Measurements from ENCODE around the gene ACP6. TPM values are rescaled to one million over a fixed set of nuclear protein-coding genes. Genes with fewer than 3 reads are reported as not detected.
"Not testable (repeated sequence)": the region's sequence is repeated elsewhere in the genome, so short reads cannot be mapped to it uniquely, and the experiment has no call there.

Gene ACP6
- polyA plus RNA-seq (2014; cell fraction: cytosol; rRNA removed): 8.6 and 10.3 TPM in 2 replicates
- 34.6 and 41.6 TPM in 2 replicates for polyA plus RNA-seq (2014; cell fraction: nucleus; rRNA removed)

DNA sequence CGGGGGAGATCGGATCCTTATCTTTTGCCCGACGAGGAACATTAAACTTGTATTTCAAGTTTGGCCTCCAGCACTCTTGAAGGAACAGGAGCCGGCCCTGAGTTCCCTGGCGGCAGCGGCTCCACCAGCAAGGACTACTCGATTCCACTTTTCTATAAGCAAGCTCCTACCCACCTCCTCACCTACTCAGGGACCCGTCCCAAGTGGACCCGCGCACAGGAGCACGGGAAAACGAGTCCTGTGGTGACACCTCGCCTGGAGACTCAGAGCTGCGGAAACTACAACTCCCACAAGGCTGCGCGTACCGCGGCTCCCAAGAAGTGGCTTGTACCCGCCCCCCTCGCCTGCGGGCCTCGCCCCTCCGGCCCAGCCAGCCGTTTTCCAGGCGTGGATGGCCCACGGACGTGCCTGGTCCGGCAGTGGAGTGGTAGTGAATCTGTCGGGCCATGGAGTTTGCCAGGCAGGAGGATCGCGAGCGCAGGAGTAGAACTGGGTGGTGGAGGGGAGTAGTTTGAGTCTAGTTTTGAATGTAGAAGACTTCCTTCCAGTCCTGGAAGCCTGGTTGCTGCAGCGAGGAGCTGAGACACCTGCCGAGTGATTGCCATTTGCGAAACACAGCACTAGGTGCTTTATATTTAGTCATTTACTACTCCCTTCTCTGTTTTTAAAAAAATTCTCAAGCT, at the start of gene ACP6:
ACP6 (minus strand) TSS at position 206 of the 683 bp plus-strand sequence. CDS start 476 bp downstream, outside the sequence.
- DNase-seq (ENCODE audit: low spot score): peak; percentile 98

DNA sequence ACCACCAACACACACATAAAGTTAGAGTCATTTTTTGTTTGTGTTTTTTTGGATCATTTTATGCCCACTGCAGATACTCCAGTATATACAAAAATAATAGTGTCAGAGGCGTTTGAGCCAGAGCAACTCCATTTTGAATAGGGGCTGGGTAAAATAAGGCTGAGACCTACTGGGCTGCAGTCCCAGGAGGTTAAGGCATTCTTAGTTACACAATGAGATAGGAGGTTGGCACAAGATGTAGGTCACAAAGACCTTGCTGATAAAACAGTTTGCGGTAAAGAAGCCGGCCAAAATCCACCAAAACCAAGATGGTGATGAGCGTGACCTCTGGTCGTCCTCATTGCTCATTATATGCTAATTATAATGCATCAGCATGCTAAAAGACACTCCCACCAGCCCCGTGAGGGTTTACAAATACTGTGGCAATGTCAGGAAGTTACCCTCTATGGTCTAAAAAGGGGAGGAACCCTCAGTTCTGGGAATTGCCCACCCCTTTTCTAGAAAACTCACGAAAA, 49.4 kb upstream of the ACP6 start:
- DNase-seq (ENCODE audit: low spot score): no peak

DNA sequence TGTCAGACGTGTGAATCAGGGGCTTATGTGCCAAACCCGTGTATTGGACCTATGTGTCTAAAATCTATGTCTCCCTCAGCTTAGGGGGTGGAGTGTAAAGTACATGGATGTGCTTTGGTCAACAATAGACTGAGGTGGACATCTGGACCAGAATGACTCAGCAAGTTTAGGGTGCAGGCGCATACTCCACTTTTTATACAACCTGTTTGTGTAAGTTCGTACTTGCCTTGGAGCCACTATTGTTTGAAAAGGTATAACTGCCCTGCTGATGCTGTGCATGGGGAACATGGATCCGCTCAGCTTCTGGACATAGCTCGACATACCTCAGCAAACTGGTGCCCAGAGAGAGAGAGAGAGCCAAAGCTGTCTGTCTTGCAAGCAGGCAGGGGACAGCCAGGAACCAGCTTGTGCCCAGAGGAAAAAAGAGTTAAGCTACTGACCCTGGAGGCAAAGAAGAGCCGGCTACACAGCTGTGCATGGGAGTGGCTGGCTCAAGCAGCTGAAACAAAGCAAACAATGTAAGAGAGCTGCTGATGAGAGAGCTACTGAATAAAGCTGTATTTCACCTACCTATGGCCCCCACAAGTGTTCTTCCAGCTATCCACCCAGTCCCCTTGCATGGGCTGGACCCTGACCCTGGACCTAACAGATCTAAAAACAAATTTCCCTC, 48.8 kb upstream of the ACP6 start:
- DNase-seq (ENCODE audit: low spot score): no peak

DNA sequence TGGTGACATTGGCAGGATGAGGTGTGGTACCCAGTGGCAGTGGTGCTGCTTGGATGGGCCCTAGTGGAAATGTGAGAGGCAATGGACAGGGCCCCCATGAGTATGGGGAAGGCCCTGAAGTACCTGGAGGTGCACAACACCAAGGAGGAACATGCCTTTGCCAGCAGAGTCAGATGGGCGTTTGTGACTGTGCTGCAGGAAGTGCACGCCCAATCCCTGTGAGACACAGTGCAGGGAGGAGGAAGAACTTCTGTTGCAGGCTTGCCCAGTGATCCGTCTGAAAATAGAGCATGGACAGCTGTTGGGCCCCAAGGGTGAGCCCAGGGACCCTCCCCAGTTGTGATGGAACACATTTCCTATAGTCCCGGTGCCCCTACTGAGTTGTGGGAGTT, 47.4 kb upstream of the ACP6 start:
- DNase-seq (ENCODE audit: low spot score): no peak

DNA sequence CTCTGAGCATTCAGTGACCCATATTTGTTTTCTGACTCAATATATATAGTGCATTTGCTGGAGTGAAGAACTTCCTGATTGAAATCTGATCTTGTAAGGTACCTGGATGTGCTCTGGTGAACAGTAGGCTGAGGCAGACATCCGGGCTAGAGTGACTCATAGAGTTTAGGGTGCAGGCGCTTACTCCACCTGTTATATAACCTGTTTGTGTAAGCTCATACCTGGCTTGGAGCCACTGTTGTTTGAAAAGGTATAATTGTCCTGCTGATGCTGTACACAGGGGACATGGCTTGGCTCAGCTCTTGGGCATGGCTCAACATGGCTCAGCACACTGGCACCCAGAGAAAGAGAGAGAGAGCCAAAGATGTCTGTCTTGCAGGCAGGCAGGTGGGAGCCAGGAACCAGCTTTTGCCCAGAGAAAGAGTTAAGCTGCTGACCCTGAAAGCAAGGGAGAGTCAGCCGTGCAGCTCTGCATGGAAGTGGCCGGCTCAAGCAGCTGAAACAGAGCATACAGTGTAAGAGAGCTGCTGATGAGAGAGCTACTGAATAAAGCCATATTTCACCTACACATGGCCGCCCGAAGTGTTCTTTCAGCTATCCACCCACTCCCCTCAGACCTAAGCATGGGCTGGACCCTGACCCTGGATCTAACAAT, 46.9 kb upstream of the ACP6 start:
- no peak for DNase-seq (ENCODE audit: low spot score)

DNA sequence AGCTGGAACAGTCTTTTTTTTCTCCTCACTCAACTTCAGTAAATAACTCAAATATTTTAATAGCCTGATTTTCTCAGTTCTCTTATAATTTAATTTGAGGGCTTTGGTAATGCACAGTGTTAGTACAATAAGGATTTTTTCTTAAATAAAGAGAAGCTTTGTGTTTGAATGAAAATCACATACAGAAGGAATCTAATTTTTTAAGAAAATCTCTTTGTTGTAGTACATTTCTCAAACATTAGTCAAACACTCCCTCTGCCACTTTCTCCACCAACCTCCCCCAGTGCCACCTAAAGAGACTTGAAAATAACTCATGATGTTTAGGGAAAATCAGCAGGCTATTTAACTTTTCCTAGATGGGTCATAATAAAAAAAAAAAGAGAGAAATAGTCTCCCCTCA, 42.3 kb upstream of the ACP6 start:
- no peak for DNase-seq (ENCODE audit: low spot score)

DNA sequence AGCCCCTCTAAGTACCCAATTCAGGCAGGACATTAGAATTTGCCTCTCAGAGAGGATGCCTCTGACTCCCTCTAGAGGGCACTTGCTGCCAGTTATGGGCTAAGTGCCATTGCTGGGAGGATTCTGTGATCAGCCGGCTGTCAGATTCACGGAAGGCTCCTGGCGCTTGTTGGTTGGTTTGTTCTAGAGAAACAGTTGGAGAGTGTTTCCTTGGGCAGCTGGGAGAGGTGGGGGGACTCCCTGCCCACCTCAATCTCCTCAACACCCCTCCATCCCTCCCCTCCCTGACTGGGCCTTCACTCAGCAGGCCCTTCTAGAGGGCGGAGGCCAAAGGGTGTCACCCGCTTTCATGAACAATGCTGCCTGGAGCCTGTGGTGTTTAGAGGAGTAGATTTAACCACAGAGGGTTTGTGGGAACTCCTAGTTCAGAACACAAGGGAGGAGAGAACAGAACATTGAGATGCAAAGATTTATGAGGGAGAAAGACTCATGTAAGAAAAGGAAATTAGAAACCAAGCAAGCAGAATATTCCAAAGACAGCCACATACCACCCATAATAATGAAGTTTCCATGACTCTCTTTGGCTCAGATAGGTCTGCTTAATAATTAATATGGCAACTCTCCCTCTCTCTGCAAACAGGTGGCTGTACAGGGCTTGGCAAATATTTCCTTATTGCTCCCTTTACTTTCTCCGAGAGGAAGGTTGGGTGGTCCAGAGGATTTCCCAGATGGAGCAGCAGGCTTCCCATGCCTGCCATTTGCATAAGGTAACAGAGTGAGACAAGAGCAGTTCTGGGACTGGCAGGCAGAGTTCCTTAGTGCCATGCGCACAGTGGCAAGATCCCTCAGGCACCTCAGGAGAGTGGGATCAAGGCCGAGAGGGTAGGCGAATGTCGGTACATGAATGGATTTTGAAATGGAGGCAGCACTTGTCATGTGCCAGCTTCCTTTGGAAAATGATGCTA, 30.0 kb upstream of the ACP6 start:
- peak; percentile 53 for DNase-seq (ENCODE audit: low spot score)

DNA sequence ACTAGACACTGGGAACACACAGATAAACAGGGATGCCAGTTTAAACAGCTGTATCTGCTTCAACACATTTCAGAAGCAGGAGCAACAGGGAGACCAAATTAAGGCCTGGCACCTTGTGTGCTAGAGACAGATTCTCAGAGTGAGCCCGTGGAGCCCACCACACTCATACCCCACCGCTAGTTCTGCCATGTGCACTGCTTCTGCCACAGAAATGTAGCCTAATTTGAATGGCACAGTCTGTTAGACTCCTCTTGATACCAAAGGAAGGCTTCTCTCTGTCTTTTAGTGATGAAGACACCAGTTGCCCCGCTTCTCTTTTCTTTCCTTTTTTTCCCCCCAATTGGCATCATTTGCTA, 29.3 kb upstream of the ACP6 start:
- DNase-seq (ENCODE audit: low spot score): no peak

DNA sequence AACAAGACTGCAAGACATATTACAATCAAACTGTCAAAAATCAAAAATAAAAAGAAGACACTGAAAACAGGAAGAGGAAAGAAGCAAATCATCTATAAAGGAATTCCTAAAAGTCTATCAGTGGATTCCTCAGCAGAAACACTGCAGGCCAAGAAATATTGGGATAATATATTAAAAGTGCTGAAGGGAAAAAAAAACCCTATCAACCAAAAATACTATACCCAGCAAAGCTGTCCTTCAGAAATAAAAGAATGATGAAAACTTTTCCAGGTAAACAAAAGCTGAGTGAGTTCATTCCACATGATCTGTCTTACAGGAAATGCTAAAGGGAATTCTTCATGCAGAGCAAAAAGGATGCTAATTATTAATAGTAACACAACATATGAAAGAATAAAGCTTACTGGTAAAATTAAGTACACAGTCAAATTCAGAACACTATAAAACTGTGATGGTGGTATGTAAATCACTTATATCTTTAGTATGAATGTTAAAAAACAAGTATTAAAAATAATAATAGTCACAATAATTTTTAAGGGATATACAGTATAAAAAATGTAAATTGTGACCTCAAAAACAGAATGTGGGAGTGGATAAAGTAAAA, 12.9 kb upstream of the ACP6 start:
- DNase-seq (ENCODE audit: low spot score): no peak

DNA sequence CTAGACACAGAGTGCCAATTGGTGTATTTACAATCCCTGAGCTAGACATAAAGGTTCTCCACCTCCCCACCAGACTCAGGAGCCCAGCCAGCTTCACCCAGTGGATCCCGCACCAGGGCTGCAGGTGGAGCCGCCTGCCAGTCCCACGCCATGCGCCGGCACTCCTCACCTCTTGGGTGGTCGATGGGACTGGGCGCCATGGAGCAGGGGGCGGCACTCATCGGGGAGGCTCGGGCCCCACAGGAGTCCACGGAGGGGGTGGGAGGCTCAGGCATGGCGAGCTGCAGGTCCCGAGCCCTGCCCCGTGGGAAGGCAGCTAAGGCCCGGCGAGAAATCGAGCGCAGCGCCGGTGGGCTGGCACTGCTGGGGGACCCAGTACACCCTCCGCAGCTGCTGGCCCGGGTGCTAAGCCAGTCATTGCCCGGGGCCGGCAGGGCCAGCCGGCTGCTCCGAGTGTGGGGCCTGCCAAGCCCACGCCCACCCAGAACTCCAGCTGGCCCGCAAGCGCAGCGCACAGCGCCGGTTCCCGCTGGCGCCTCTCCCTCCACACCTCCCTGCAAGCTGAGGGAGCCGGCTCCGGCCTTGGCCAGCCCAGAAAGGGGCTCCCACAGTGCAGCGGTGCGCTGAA, 10.4 kb upstream of the ACP6 start:
- not testable (repeated sequence) for DNase-seq (ENCODE audit: low spot score)

DNA sequence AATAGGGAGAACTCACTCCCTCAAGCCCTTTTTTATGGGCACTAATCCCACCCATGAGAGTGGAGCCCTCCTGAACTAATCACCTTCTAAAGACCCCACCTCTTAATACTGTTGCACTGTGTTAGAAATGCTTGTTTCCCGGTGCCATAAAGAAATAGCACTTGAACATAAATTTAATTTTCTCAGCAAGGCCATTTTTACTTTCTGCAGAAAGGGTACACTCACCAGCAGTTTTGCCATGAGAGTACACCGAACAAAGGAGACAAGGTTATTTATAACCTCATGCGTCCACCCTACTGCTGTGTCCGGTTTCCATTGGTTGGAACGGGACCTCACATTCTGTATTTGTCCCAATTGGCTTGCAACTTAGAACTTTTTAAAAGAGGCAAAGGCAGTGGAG, 7.4 kb upstream of the ACP6 start:
- DNase-seq (ENCODE audit: low spot score): not testable (repeated sequence)

DNA sequence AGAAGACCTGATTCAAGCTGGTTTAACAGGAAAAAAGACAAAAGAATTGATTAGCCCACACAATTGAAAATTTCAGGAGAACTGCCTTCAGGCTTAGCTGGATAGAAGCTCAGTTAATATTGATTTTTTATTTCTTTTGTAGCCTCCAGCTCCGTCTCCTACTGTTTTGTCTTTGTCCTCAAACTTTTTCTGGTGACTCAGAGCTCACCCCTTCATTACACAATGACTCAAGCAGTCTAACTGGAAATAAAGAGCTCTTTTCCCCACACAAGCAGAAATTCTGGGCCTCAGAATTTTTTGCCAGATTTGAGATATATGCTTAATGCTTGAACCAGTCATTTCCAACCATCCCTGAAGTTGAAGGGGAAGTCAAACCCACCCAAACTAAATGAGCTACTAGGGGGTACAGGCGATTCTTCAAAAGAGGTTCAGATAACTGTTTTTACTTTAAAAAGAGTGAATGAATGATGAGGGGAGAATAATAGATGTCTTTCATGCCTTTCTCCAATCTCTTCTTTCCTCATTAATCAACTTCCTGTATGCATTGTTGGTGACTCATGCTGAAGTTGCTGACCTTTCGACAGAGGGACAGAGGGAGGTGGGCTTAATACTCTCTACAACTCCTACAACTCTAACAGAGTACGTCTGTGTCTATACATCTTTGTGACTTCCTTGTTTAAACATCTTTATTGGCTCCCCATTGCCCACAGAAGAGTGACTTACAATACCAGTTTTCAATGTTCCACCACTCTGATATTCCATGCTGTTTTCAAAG, 6.2 kb upstream of the ACP6 start:
- no peak for DNase-seq (ENCODE audit: low spot score)

DNA sequence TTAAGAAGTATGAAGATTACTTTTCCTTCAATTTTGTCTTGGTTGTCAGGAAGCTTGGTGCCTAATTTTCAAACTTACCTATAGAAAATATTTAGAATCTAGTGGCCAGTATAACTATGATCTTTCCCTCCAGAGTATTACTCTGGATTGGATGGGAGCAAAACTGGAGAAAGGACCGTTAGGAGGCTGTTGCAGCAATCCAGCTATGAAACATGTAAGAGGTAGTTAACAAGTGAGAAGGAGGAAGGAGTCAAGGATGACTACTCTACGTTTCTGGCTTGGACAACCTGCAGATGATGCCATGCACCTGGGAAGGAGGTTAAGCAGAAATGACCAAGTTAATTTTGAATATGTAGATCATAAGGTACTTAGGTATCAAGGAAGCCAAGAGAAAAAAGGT, 3.5 kb upstream of the ACP6 start:
- DNase-seq (ENCODE audit: low spot score): no peak

DNA sequence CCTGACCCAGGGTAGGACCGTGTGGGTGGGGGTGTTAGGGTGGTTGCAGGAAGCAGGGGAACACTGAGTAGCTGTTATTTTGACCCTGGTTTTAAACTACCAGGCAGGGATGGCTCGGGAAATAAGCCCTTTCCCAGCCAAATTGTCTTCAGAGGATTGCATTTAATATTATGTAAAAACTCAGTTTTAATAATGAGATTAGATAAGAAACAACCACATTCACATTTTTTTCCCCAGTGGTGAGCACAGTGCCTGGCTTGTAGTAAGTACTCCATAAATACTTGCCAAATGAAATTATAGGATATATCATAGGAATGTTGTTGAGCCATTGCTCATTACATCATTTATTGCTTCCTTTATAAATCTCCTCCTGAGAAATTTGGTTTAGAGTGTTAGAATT, 3.1 kb upstream of the ACP6 start:
- DNase-seq (ENCODE audit: low spot score): no peak

DNA sequence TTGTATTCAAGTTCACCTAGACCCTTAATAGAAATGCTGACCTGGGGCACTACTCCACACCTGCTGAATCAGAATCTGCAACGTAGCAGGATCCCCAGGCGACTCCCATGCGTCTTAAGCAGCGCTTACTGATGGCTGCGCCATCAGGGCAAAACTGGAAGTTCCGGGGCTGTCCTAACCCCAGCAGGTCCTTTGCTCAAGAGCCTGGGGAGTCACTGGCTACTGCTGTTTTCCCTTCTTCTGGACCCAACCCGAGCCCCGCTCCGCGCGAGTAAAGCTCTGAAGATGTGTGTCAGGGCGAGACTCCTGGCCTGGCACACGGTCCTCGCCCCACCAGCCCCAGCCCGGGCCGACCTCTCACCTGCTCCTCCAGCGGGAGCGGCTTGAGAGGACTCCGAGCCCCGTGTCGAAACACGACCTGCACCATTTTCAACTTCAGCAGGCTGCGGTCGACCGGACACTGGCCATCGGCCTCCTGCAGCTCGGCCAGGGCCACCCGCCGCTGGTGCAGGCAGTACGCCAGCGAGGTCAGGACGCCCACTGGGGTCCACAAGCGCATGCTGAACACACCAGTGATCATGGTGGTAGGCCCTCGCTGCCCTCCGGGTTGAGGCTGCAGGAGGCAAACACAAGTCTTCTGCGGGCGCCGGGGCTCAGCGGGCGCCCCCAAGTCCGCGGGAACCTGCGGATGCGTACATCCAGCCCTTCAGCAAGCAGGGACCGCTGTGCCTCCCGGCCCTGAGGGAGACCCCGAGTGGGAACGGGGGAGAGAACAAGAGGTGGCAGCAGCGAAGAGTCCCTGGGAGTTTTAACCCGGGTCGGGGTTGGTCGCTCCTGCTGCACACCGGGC, 630 bp downstream of the ACP6 start:
- DNase-seq (ENCODE audit: low spot score): peak; percentile 47

DNA sequence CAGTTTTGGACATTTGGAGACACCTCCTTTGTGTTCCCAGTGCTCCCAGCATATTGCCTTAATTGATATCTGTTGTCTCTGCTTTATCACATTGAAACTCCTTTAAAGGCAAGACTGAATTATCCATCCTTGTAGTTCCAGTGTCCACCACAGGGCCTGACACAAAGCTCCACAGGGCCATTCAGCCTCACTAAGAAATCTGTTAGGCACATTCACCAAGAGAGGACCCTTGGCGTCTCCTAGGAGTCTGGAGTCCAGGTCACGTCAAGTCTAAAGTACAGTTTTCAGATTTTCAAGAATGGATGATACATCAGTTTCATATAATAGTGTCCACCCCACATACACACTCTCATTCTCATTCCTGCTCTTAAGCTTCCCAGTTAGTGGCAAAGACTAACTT, 4.8 kb downstream of the ACP6 start:
- peak; percentile 13 for DNase-seq (ENCODE audit: low spot score)

DNA sequence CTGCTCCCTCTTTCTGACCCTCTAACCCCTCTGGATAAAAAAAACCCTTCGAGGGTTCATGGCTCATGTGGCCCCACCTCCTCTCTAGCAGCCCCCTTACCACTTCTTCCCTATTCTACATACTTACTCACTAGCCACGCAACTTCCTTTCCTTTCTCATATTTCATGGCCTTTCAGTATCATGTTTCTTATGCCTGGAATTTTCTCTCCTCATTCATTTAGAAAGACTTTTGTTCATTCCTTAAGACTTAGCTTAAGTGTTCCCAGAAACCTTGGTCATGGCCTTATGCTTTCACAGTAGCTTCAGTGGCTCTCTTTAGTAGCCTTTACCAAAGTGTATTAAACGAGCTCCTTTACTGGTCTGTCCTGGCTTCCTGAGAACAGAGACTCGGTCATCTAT, 6.1 kb downstream of the ACP6 start:
- DNase-seq (ENCODE audit: low spot score): no peak

DNA sequence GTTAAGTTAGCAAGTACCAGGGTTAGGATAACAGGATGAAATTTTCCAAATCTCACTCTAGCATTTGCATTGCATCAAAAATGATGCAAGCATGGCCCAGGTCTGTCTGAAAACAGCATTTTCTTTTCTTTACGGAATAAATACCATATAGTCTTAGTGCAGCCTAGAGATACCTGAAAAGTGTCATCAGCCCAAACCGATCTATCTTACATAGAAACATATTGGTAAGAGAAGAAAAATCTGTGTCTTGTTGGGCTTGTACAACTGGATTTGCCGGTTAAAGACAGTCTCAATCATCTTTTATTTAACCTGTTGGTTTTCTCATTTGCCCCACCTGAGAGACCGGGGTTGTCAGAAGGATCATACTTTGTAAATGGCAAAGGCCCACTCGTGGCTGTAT, 15.8 kb downstream of the ACP6 start:
- no peak for DNase-seq (ENCODE audit: low spot score)

DNA sequence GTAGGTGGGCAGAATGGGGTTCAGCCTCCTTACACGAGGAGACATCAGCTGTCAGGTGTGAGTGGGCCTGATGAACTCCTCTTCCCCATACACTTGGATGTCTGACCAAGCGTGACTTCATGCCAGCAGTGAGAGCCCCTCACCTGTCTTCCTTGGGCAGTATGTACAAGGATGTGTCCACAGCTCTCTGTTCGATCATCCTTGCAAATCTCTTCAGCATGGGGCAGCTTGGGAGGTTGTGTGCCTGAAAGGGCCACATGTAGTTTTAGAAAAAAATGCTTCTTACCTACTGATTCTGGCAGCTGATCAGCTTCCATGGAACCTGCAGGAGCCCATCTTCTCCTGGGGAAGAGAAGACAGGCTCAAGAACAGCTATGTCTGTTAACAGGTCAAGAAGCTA, 18.0 kb downstream of the ACP6 start:
- DNase-seq (ENCODE audit: low spot score): no peak

Data from SK-N-DZ (cell line).